ENCODE data around the gene CA9.

Gene CA9

GRCh38 chr9:35675732-35676392 lies 2.1 kb downstream of the CA9 start:
- no peak for DNase-seq

GRCh38 chr9:35679091-35679490 lies 5.4 kb downstream of the CA9 start:
- no peak for DNase-seq

- DNase-seq, result no peak
Observed at GRCh38 chr9:35679766-35680330, 6.1 kb downstream of the CA9 start.

GRCh38 chr9:35680331-35681105 lies 6.8 kb downstream of the CA9 start:
- peak; percentile 99 for DNase-seq

DNA sequence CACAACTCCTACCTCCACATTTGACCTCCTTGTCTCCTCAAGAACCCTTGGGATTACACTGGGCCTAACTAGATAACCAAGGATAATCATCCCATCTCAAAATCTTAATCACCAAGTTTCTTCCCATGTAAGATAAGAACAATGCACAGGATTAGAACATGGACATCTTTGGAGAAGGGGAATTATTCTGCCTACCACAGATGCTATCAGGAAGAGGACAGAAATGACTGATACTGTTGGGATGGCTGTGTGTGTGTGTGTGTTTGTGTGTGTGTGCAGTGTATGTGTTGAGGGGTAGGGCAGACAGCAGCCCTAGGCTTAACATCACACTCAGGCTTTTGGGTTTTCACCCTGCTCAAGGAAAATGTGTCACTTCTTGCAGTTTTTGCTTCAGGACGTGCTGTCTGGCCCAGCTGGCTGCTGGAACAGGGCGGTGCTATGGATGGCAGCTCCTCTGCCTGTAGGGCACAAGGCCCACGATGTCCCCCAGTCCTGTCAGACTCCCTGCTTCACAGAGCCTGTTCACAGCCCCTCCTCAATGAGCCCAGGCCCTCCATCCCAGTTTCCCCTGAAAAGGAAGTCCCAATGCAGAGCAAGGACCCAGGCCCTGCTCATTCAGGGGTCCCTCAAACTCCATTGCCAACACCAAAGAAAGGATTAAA lies 7.7 kb downstream of the CA9 start:
- DNase-seq, result peak in 1 of 2 experiments; percentile 15

DNA sequence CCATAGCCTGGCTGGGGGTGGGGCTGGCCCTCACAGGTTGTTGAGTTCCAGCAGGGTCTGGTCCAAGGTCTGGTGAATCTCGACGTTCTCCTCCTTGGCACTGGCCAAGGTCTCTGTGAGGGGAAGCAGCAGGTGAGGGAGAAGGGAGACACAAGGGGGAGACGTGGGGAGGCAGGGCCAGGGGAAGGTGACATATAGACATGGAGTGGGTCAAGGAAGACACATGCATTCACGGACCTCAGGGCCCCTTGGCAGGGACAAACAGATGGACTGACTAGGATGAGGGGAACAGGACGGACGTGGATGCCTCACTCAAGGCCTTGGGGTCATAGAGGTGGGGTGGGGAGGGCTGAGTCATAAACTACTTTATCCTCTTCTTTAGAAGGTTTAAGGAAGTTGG lies 8.3 kb downstream of the CA9 start:
- DNase-seq, result no peak

DNA sequence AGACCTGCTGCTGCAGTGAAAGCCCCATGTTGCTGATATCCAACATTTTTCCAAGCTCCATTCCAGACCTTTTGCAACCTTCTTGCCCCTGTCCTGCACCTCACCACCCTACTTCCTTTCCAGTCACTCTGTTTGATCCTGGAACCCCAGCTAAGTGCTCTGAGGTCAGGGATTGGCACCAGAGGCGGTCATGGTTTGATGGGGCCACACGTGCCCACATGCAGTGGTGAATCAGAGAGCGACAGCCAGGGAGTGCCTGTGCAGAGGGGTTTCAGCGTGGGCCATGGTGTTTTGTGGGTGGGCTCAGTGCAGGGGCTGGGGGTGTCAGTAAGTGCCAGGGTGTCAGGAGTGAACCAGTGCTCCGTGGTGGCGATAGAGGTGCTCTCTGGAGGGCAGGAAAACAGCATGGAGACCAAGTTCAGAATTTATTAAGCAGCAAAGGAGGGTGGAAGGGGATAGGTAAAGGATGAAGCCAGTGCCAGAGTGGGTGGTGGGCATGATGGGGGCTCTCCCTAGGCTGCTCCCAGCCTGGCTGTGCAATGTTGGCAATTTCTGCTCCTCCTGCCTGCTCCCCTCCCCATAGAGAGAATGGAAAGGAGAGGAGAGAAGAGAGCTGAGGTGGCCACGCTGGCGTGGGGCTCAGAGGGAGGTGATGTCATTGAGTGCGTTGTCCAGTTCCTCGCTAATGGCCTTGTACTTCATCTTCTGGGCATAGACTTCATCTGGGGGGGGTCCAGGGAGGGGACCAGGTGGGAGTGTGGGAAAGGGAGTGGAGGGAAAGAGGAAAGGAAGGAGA lies 9.0 kb downstream of the CA9 start:
- no peak for DNase-seq

GRCh38 chr9:35683323-35683722 lies 9.6 kb downstream of the CA9 start:
- DNase-seq, result no peak

DNA sequence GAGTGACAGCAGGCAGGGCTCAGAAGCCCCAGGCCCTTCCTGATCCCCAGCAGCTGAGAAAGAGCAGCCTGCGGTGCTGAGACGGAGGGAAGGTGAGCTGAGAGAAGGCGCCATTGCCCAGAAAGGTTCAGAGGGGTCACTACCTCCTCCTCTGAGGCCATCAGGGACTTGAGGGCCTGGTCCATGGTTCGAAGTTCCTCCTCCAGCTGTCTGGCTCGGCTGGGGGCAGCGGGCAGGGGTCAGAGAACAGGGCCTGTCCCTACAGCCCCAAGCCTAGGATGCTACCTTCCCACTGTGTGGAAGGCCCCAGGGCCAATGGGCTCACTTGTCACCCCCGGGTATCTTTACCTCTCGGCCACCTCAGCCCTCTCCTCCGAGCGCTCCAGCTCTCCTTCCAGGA lies 11.2 kb downstream of the CA9 start:
- DNase-seq, result no peak

GRCh38 chr9:35685506-35685905 lies 11.8 kb downstream of the CA9 start:
- DNase-seq, result no peak

DNA sequence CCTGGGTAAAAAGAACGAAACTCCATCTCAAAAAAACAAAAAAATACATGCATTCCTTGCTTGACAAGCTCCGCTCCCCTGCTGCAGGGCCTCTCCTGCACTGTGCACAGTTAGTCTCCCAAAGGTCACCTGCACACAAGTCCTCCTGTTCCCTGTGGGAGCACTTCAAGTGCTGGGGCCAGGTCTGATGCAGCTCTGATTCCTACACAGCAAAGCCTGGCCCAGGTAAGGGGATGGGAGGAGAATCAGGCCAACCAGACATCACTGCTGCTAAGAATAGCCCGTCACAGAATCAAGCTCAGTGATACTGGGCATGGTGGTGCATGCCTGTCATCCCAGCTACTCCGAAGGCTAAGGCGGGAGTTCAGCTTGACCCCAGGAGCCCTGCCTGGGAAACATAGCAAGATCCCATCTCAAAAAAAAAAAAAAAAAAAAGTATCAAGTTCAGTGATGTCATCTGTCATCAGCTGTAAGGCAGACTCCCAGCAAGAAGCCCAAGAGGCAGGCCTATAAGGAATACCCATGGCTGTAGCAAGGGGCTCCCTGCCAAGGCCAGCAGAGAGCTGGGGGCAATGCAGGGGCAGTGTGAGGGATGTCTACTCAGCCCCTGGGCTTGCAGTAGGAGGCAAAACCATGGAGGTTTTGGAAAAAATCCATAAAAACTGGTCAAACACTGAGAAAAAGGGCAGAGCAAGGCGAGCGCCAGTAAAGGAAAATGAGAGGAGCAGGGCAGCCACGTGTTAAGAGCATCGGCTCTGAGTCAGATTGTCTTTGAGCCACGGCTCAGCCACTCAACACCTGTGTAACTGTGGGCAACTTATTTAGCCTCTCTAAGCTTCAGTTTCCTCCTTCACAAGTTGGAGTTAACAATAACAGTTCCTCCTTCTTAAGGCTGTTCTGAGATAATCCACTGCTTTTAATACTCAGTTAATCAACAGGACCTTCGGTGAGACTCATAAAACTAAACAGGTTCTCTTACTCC lies 12.8 kb downstream of the CA9 start:
- no peak for DNase-seq

DNA sequence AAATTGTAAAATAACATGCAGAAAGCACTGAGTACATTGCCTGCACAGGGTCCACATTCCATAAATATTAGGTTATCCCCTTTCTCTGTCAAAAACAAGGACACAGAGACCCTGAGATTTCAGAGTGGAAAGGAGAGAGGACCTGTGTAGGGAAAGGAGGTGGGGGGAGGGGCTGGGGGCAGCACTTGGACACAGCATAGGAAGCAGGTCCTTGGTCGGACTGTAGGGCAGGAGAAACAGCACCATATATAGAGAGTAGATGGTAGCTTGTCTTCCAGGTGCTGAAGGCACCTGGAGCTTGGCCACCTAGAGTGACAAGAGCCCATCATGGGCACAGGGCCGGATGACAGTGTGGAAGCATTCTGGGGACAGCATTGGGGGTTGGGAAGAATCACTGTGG lies 13.6 kb downstream of the CA9 start:
- no peak for DNase-seq

- DNase-seq, result no peak
Observed at GRCh38 chr9:35687972-35688557, 14.3 kb downstream of the CA9 start.

DNA sequence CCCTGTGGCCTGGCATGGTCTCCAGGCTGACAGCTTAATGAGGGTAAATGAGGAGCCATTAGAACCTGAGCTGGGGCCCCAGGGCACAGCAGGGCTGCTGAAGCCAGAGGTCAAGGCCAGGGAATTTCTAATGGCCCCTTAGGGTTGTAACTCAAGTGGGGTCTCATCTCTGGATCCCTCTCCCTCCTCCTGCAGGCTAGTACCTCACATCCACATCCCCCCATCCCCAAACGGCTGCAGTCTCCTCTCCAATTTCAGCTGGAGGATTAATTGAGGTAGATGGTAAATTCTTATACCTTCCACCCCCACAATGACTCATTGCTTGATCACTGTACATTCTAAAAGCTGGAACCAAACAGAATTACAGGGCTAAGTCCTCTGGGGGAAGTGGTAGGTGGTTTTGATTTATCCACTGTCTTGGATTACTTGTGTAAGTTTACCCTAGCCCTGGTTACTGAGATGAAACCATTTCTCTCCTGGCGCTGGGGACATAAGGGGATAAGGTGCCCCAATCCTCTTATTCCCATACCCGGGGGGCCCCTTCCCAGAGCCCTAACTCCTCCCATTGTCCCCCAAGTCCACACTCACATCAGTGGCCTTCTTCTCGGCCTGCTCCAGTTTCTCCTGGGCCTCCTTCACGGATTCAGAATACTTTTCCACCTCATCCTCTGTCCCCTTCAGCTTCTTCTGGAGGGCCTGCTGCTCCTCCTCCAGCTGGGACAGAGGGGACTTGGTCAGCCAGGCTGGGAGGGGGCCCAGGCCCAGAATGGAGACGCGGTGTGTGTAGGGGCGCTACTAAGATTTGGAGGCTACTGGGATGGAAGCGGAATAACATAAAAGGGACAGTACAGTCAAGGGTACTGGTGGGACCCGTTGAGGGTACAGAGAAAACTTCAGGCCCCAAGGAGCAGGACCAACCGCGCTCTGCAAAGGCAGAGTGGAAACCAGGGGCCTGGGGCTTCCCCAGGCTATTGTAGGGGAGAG lies 15.1 kb downstream of the CA9 start:
- no peak for DNase-seq

GRCh38 chr9:35689542-35690293 lies 16.0 kb downstream of the CA9 start, which contains the start of gene TPM2:
TSS of gene TPM2 (minus strand) at chr9:35689925. CDS start at chr9:35689817, 108 bp downstream.
- no peak for DNase-seq

GRCh38 chr9:35690294-35690613 lies 16.5 kb downstream of the CA9 start:
- no peak for DNase-seq

DNA sequence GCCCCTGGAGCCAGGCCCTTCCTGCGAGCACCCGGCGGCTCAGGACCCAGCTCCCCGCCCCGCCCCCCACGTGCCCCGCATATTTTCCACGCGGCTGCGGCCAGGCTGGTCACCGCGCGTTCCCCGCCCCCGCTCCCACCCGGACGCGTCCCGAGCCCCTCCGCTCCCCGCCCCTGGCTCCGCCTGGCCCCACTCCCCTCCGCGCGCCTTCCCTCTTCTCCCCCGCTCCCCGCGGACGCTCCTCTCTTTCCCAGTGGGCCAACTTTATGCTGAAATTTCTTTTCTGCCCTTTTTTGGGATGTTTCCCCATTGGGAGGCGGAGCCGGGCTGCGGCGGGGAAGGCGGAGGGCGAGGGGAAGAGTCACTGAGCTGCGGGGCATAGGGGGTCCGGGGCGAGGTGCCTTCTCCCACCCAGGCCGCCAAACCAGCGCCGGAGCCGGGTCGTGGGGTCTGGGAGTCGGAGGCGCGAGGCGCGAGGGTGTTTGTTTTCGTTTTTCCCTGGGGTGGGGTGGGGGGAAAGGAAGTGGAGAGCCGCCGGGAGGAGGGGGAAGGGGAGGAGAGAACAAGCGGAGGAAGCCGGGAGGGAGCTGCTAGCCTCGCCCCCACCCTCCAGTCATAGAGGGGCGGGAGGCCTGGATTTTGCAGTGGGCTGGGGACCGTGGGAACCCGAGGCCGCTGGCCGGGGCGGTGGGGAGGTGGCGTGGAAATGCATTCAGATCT lies 17.0 kb downstream of the CA9 start:
- DNase-seq, result peak in 1 of 2 experiments; percentile 43

DNA sequence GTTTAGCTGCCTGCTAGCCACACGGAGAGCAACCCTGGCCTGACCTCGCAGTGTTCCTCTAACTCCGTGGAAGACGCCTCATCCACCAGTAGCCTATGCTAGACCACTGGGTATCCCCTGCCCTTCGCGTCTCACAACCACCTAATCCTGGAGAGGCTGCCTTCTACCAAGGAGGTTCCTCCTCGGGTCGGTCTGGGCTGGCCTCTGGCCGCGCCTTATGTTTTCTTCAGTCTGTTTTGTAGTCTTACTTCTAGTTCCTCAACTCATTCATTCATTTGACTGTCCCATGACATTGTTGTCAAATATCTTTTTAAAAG lies 17.6 kb downstream of the CA9 start:
- no peak for DNase-seq

All from NCI-H526 (cell line).